HL-60/S4 (cell line): Measurements from ENCODE around the gene AGAP3.

Experiments used
- in situ Hi-C: fragments of 300-500 bp; cut with MboI; formaldehyde crosslinking; loops from 2 replicates; pipeline ENCODE4 v1.14.3; 2022; ENCODE audit warnings: low sequenced_read_pairs

AGAP3 gene

DNA sequence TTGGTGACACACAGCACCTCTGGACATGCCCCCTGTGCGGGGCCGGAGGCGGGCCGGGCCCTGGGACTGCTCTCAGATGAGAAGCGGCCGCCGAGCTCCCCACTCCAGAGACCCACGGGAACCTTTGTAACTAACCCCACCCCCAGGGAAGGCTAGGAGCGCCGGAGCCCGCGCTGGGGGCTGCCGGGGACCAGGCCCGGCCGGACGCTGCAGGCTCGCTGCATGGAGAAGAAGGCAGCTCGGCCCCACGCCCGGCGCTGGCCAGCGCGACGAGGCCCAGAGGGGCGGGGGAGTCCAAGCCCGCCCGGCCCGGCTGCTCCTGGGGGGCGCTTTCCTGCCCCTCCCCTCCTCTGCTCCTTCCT is 36.5 kb downstream of the AGAP3 start:
- in situ Hi-C loops: no loop called here

DNA sequence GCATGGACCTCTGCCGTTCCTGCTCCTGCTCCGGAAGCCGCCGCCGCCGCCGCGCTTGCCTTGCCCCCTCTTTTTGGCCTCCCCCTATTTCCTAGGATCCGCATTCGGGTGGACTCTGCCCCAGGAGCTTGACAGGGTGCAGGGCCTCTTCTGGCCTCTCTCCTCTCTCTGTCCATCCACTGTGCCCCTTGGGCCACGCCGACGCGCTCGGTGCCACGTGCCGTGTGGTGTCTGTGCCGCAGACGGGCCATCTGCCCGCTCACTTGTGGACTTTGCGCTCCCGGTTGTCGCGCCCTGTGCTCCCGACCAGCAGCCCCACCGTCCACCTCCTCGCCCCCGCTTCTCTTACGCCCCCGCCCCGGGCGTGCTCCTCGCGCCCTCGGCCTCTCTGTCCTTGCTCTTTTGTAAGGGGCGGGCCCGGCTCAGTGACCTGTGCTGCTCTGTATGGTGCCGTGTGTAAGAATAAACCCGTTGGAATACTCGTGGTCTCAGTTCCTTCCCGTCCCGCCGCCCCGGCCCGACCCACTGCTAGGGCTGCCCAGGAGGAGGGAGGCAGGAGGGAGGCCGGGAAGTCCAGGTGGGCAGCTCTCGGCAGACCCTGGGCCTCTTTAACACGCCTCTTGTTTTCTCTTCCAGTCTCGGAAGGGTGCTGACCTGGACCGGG is 37.0 kb downstream of the AGAP3 start:
- in situ Hi-C loops: no loop called here

DNA sequence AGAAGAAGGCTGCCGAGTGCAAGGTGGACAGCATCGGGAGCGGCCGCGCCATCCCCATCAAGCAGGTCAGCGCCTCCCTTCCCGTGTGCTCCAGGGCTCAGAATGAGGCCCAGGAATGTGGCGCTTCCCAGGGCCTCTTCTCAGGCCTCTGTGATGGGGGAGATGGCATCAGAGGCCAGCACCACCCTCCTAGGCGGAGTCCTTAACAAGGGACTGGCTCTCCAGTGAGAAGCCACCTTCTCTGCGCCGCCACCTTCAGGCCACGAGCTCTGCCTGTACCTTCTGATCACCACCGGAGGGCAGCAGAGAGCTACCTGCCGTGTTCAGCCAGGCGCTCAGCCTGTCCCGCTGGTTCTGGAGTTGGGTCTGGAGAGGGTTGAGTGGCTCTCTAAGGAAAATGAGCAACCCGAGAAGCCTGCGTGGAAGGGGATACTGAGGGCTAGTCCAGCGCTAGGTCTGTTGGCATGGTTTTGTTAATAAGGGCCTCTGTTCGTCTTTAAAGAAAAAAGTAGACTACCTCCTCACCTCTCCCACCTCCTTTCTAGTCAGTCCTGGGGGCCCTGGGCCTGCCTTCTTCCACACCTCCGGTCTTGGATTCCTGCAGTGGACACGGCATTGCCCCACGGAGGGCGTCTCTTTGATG is 37.7 kb downstream of the AGAP3 start:
- in situ Hi-C loops: no loop called here

DNA sequence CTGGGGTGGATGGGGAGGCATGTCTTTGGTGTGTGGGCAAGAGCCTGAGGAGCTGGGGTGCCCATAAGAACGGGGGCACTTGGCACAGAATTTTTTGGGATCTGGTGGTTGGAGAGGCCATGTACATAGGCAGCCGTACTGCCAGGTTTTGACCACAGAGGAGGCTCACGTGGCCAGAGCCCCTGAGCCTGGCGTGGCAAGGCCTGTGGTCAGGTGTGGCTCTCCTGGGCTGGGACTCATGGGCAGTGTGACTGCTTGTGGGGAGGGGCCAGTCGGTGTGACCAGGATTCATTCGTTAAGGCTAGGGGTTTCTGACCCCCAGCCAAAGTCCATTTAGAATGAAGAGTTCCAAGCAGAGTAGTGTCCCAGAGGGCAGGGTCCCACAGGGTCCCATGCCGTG is 38.2 kb downstream of the AGAP3 start:
- in situ Hi-C loops: no loop called here

DNA sequence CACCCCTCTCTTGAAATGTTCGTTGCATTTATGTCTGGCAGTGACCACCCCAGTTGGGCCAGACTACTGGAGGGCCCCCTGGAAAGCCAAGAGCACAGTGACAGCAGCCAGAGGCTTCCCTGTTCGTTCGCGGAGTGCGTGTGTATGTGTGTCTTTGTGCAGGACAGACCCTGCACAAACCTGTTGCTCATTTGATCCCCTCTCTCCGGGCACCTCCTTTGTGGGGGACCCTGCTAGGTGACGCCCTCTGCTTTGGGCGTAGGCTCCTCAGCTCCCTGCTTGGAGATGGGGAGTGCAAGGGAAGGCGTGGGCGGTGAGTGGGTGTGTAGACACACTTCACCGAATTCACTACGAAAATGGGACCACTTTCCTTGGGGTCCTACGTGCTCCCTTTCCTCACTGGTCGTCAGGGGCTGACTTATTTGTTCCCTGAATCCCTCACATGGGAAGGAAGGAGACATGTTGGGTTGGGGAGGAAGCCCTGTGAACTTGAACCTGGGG is 38.7 kb downstream of the AGAP3 start:
- in situ Hi-C loops: no loop called here

DNA sequence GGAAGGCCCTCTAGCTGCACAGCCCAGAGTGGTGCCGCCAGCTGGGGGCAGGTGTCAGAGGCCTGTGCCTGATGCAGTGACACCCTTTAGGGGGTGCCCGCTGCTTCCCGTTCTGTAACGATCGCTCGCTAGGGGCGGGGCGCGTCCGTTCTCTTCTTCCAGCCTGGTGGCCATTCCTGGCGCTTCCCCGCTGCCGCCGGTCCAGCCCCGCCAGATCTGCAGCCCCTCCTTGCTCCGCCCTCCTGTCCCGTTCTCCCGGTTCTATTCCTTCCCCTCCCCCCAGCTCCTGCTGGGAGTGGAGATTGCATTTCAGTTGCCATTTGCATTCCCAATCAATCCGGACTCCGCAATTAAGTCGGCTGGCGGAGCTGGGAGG is 39.2 kb downstream of the AGAP3 start:
- in situ Hi-C loops: no loop called here

DNA sequence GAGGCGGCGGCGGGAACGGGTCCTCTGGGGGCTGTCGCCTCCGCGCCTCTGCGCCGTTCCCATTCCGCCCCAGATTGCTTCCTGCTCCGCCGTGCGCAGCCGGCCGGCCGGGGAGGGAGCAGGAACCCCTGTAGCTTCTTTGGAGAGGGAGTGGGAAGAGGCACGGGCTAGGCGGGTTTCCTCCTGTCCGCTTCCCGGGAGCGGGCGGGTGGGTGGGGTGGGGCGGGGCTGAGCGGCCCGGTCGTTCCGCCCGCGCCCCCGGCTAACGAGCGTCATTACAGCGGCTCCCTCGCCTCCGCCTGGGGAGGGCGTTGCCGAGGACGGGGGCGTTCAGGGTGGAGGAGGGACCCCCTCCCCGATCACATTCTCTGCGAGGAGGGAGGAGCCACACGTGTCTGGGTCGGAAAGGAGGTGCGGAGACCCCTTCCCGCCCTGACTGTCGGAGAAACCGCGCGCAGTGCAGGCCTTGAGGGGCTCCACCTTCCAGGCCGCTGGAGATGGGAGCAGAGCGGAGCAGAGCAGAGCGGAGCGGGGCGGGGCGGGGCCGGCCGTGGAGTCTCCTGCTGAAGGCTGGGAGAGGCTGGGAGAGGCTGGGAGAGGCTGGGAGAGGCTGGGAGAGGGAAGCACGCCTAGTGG is 39.7 kb downstream of the AGAP3 start:
- in situ Hi-C loops: no loop called here

DNA sequence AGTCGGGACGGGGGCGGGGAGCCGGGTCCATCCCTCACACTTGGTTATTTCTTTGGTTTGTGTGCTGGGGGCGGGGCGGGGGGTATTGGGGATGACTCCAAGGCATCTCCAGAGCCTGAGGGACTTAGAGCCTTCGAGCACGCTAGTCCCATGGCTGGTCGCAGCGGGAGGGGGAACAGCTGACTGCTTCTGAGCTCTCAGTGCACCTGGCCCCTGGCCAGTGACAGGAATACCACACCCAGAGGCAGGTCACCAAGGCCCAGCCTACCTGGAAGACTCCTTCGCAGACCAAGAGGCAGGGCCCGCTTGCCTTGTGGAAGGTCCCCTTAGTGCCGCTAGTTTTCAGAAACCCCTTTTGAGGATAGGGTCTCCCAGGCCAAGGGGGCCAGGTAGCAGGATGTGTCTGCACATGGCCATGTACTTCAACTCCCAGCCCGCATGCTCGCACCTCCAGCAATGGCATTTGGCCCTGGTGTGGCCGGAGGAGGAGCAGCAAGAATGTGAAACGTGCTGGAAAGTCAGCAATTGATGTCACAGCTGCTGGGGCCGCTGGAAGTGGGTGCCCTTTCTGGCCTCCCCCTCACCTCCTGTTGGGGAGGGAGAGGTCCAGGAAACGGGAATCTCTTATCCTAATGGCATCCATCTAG is 40.3 kb downstream of the AGAP3 start:
- in situ Hi-C loops: no loop called here

DNA sequence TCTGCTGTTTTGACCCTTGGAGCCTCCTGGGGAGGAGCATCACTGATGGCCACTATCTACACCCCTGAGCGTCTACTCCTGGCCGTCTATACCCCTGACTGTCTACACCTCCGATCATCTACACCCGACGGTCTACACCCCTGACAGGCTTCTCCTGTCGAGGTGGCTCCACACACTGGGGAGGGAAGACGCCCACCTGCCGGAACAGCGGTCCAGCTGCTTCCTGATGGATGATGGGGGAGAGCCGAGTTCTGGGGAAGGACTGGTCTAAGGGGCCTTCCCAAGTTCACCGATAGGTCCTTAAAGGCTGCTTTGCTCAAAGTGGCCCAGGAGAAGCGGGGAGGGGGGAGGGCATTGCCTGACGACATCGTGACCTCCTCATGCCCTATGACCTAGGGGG is 41.9 kb downstream of the AGAP3 start:
- in situ Hi-C loops: no loop called here

DNA sequence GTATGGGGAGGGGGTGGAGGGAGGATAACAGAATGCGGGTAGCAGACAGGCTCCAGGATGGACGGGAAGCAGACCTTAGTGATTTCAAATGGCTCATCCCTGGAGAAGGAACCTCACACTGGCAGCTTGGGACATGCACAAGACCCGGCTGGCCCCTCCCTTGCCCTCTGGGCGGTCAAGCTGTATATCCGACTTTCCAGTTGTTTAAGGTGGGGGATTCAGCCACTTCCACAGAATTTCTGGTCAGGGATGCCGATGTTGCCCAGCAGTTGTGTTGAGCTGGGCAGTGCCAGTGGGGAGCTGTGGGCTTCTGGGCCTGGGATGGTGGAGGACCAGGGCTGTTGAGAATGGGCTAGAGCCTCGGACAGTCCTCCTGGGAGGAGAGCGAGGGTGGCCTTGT is 42.4 kb downstream of the AGAP3 start:
- in situ Hi-C loops: no loop called here

DNA sequence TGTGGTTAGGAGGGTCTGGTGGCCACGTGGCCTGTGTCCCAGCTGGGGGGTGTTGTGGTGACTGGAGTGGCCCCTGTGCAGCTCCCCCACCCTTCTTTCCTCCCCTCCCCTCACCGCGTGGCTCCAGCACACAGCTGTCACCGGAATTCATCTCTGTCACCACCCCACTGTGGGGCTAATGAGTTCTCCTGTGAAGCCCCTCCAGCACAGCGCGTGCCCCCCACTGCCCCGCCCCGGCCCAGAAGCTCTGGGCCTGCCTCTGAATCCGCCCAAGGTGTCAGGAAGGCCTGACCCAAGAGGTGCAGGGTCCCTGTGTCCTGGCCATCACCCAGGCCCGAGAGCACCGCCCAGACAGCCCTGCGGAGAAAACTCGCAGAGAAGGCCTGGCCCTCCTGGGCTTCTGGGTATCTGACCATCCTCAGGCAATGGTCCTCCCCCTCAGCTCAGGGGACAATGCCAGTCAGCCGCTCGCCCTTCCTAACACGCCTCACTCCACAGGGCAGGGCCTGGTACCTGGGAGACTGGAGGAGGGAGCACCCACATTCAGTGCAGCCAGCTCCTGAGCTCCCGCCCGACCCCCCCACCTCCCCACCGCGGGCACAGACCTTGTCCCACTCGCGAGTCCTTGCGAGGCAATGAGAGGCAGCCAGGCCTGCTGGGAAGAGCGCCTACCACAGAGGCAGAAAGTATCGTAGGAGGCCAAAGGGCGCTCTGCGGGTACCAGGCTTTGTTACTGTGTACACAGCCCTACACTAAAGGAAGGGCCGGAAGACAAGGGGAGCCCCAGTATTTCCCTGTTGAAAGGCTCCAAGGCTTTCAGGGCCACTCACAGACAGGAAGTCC is 43.1 kb downstream of the AGAP3 start:
- in situ Hi-C loops: no loop called here

DNA sequence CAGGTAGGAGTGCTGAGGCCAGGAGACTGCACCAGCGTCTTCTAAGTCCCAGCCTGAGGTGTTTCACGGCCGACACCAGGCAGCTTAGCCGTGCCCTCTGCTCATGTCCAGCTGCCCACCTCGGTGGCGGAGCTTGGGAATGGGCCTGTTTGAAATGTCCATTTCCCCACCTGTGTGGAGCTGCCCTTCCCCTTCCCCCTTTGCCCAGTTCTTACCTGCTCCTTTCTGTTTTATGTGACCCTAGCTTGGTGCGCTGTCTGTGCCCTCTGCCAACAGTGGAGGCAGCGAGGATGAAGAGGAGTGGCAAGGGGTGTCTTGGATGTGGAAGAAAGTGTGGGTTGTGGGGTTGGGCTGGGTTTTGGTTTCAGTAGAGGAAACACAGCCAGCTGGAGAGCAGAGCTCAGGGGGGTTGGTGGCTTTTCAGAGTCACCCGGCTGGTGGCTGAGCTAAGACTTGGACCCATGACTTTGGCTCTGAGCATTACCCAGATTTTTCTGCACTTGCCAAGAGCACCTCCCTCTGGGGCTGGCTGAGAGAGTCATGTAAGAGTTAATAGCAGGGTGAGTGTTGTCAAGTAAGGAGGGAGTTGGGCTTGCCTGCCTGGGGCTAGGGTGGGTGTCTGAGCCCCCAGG is 43.8 kb downstream of the AGAP3 start:
- in situ Hi-C loops: no loop called here

DNA sequence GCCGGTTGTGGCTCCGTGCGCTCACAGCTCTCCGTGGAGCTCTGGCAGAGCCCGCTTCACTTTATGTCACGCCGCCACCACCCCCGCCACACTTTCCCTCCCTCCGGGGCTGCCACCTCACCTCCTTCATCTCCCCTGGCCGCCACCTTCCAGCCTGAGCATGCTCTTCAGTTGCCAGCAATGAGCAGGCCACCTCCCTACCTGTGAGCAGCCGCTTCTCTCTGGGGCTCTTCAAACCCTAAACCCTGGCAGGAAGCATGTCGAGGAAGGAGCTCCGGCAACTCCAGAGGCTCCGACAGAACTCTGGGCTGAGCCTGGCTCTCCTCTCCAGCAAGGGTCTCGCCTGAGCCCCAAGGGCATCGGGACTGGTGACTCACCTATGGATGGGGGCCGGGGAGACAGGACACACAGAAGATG is 44.5 kb downstream of the AGAP3 start:
- in situ Hi-C loops: no loop called here

DNA sequence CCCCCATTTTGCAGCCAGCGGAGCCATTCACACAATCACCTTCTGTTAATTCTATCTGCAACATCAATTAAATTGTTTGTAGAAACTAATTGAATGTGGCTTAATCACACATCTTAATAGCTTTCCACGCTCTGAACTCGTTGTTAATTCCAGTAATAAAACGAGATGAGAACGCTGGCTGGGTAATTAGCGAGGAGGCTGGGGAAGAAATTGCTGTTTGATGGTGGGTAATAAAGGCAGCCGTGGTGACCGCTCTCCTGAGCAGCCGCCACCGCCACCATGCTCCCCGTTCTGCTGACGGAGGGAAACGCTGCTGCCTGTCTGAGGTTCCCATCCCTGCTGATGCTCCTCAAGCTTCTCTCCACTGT is 44.9 kb downstream of the AGAP3 start:
- in situ Hi-C loops: no loop called here

DNA sequence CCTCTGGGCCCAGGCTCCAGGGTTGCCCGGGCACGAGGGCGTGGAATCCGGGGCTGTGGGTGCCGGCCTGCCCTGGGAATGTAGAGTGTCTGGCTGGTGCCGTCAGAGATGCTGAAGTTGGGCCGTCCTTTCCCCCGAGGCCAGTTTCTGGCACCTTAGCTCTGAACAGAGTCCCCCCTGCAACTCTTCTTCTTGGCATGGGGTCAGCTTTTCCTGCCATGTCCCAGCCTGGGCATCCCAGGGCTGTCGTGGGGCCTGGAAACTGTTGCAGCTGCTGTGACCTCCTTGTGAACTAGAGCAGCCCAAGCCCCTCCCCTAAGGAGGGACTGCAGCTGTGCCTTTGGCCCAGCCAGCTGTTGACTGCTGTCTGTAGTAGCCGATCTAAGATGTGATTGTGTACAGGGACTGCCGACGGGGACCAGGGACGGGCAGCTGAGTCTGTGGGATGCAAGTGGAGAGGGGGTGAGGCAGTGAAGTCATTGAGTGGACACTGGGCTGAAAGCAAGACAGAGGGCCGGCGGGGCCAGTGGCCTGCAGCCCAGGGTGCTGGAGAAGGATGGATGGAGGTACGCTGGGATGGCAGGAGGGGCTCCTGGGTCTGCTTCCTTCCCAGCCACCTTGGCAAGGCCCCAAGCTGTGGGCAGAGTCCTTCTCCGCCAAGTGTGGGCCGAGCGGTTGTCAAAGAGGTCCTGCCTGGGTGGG is 45.5 kb downstream of the AGAP3 start:
- in situ Hi-C loops: no loop called here

DNA sequence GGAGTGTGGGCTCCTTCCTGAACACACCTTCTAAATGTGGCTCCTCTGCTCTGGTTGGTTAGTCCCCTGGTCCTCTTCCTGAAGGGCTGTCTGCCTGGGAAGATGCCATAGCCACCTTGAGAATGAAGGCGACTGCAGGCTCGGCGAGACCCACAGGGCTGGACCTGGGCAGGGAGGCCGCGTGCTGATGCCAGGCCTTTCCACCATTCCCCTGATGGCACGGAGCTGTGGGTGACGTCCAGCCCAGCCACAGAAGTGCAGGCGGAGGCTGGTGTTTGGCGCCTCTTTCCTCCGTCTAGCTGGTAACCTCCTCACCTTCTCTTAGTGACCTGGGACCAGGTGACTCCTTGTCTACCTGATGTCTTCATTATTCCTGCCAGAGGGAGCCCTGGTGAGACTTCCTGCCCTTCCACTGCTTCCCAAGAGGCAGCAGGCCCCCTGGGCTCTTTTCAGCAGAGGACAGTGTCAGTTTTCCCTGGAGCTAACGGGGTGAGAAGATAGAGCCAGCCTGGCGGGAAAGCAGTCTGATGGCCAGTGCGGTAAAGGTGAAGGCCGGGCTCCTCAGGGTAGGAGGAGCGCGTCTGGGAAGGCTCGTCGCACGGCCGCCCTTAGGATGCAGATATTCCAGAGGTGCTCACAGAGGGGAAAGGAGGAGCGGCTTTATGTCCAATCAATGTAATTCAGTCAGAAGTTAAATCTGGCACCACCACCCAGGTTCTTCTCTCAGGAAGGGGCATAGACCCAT is 46.4 kb downstream of the AGAP3 start:
- in situ Hi-C loops: no loop called here

DNA sequence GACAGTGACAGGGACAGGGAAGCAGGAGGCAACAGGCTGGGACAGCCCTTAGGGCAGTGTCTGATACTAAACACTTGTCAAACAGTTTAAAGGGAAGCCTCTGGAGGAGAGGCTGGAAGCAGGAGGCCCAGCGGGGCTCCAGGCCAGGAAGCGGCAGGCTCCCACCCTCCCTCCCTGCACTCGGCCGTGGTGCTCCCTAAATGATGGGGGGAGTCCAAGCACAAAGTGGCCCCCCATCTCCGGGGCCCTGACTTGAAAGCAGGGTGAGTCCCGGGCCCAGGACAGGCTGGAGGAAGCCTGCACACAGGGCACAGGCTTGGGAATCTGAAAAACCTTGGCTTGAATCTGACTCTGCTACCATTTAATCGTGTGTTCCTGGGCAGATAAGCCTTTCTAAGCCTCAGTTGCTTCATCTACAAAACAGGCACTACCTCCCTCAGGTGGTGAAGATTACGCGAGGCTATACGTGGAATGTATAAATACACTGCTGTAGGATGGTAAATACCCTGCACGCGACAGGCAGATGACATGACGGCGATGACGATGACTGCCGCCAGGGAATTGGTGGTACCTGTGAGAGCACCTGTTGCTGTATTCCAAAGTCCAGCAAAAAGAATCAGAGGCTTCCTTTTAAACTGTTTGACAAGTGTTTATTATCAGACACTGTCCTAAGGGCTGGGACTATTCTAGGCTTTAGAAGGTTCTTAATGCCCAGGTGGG is 47.2 kb downstream of the AGAP3 start:
- in situ Hi-C loops: no loop called here

DNA sequence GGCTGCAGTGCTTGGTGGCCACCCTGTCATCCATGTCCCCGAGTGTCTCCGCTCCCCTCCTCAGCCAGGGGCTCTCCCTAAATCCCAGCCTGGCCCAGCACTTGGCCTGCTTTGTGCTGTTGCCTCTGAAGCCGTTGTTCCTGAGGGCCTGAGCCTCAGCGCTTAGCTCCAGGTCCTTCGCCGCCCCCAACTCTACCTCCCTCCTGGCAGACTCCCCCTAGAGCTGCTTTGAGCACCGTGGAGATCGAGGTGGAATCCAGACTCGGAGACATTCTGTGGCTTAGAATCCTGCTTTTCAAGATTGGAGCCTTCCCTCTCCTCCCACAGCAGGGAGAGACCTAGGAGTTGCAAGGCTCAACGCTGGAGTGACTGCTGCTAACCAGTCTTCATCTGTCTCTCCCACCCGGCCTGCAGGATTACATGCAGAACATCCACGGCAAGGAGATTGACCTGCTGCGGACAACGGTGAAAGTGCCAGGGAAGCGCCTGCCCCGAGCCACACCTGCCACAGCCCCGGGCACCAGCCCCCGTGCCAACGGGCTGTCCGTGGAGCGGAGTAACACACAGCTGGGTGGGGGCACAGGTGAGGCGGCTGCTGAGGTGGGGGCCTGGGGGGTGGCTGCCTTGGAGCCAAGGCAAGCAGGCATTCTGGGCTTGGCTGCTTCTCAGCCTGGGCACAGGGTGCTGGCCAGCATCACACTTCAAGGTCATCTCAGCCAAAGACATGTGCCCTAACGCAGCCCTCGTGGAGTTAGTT is 47.9 kb downstream of the AGAP3 start:
- in situ Hi-C loops: no loop called here
